Activated naive CD4-positive, alpha-beta T cell treated with anti-CD3 and anti-CD28 coated beads, Interleukin-2, amount 50 U/mL, for 24 hours (primary cell): ENCODE results near the gene CD200R1L.

Experiments
- H3K27ac Mint-ChIP-seq: one replicate; pipeline ENCODE4 v1.8.0; 2021; ENCODE audit warnings: mild to moderate bottlenecking, mixed read lengths
- H3K27me3 Mint-ChIP-seq: one replicate; pipeline ENCODE4 v1.8.0; 2021; ENCODE audit warnings: mixed read lengths
- H3K36me3 Mint-ChIP-seq: one replicate; pipeline ENCODE4 v1.8.0; 2021; ENCODE audit warnings: mixed read lengths
- H3K4me1 Mint-ChIP-seq: one replicate; pipeline ENCODE4 v1.8.0; 2021; ENCODE audit warnings: mixed read lengths
- H3K4me3 Mint-ChIP-seq: one replicate; pipeline ENCODE4 v1.8.0; 2021; ENCODE audit warnings: mild to moderate bottlenecking, mixed read lengths
- H3K9me3 Mint-ChIP-seq: one replicate; pipeline ENCODE4 v1.8.0; 2021; ENCODE audit warnings: mixed read lengths

Gene CD200R1L

GRCh38 chr3:112770032-112770626 lies 76.5 kb downstream of the CD200R1L start:
- Mint-ChIP-seq H3K27me3 (no peaks in the 10 kb centered on the region), H3K27ac (no peak overlapping the region)

GRCh38 chr3:112769286-112769978 lies 77.2 kb downstream of the CD200R1L start:
- H3K4me1 Mint-ChIP-seq, result peaks cover 17% of the 10 kb centered on the region
- no peaks in the 10 kb centered on the region for H3K36me3 Mint-ChIP-seq
- no peaks in the 10 kb centered on the region for H3K9me3 Mint-ChIP-seq
- no peaks in the 10 kb centered on the region for H3K27me3 Mint-ChIP-seq
- no peak overlapping the region for H3K27ac Mint-ChIP-seq
- no peak overlapping the region for H3K4me3 Mint-ChIP-seq

More at GRCh38 chr3:112770032-112770626, 76.5 kb downstream of the CD200R1L start:
- Mint-ChIP-seq H3K36me3 (no peaks in the 10 kb centered on the region), H3K4me3 (no peak overlapping the region), H3K9me3 (no peaks in the 10 kb centered on the region), H3K4me1 (peaks cover 18% of the 10 kb centered on the region)

GRCh38 chr3:112767777-112768176 lies 78.9 kb downstream of the CD200R1L start:
- no peak overlapping the region for H3K27ac Mint-ChIP-seq
- H3K36me3 Mint-ChIP-seq, result no peaks in the 10 kb centered on the region
- H3K4me3 Mint-ChIP-seq, result no peak overlapping the region
- H3K27me3 Mint-ChIP-seq, result no peaks in the 10 kb centered on the region
- no peaks in the 10 kb centered on the region for H3K9me3 Mint-ChIP-seq
- H3K4me1 Mint-ChIP-seq, result peaks cover 10% of the 10 kb centered on the region

- H3K27ac Mint-ChIP-seq, result no peak overlapping the region
- no peaks in the 10 kb centered on the region for H3K36me3 Mint-ChIP-seq
- no peaks in the 10 kb centered on the region for H3K9me3 Mint-ChIP-seq
- H3K4me3 Mint-ChIP-seq, result no peak overlapping the region
- peaks cover 10% of the 10 kb centered on the region for H3K4me1 Mint-ChIP-seq
- no peaks in the 10 kb centered on the region for H3K27me3 Mint-ChIP-seq
These were observed 79.5 kb downstream of the CD200R1L start for GRCh38 chr3:112767177-112767576.
